Right kidney (tissue), 1 donor: Measurements from ENCODE around the gene TIMM50.
"Not testable (repeated sequence)": the region's sequence is repeated elsewhere in the genome, so short reads cannot be mapped to it uniquely, and the experiment has no call there.

ENCODE experiments used
- DNase-seq: peaks from one replicate; pipeline ENCODE4 v3.0.0-alpha.2; 2016

Gene TIMM50

DNA sequence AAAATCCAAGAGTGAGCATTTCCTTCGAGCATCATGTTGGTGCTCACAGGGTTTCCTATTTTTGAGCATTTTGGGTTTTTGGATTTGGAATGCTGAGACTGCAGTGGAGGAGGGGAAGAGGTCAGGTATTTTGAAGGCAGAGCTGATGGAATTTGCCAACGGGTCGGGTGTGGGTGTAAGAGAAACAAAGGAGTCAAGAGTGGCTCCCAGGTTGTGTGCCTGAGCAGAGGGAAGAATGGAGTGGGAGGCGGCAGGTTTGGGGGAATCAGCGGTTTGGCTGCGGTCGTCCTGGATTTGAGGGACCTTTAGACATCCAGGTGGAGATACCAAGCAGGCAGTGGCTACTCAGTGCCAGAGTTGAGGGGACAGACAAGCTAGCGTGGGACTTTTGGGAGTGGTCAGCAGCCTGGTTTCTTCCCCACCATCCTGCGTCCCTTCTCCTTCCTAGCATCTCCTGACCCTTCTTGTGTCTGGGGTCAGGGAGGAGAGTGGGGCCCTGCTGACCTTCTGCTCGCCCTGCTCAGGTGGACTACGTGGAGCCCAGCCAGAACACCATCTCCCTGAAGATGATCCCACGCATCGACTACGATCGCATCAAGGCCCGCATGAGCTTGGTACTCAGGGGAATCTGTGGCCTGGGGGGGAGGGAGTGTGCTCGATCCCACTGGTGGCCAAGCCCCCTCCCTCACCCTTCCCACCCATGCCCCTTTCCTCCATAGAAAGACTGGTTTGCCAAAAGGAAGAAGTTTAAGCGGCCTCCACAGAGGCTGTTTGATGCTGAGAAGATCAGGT, 14.5 kb upstream of the TIMM50 start:
- no peak for DNase-seq

GRCh38 chr19:39467941-39468340, 12.7 kb upstream of the TIMM50 start:
- no peak for DNase-seq

DNA sequence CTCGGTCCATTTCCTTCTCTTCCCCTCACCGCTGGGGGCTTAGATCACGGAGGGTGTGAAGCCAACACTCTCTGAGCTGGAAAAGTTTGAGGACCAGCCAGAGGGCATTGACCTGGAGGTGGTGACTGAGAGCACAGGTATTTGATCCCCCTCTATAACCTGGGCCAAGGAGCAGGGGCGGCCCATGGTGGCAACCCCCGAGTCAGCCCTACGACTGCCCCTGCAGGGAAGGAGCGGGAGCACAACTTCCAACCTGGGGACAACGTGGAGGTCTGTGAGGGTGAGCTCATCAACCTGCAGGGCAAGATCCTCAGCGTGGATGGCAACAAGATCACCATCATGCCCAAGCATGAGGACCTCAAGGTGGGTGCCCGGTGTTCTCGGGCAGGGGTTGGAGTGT, 11.6 kb upstream of the TIMM50 start:
- DNase-seq = no peak

GRCh38 chr19:39469567-39469966, 11.1 kb upstream of the TIMM50 start:
- DNase-seq = no peak

DNA sequence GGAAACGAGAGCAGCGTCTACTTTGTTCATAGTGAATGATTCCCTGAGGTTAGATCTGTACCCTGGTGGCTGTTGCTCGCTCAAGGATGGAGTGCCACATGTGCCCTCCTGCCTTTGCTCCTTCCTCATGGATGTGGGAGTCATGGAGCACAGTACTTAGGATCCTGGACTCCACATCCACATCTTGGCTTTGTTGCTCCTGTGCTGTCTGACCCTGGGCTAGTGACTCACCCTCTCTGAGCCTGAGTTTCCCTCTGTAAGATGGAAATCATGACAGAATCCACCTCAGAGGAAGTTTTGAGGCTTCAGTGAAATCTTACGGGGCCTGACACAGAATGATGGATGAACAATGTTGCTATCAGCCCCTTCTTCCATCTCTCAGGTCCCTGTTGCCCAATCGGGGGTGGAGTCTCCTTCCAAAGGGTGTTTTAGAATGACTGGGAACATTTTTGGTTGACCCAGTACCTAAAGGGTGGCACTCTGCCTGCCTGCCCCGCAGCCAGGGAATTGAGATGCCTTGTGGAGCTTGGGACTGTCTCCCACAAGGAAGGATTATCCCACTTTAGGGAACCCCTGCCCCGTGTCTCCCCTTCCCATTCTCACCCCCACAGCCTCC, 9.8 kb upstream of the TIMM50 start:
- DNase-seq = no peak

DNA sequence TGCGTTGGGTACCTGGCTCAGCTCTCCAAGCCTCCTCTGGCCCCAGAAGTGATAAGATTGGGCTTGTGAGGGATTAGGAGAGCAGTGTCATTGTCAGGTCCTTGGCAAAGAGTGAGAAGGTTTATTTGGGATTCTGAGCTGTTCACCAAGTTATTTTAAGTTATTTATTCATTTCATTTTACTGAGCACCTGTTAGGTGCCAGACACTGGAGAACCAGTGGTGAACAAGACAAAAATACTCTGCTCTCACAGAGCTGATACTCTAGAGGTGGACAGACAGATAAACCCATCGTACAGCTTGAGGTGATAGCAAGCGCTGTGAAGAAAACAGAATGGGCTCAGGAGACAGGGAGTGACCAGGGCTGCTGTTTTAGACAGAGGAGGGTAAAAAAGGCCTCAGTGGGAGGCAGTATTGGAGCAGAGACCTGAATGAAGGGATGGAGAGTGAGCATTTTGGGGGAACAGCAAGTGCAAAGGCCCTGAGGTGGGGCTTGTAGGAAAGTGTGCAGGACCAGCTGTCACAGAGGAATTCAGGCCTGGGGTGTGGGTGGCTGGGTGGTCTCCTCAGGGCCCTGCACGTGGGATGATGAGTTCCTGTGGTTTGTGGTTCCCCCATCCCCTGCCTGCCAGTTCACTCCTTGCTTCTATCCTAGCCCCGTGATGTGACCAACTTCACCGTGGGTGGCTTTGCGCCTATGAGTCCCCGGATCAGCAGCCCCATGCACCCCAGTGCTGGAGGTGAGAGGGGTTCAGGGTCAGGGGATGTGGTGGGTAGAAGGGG, 8.7 kb upstream of the TIMM50 start:
- no peak for DNase-seq

DNA sequence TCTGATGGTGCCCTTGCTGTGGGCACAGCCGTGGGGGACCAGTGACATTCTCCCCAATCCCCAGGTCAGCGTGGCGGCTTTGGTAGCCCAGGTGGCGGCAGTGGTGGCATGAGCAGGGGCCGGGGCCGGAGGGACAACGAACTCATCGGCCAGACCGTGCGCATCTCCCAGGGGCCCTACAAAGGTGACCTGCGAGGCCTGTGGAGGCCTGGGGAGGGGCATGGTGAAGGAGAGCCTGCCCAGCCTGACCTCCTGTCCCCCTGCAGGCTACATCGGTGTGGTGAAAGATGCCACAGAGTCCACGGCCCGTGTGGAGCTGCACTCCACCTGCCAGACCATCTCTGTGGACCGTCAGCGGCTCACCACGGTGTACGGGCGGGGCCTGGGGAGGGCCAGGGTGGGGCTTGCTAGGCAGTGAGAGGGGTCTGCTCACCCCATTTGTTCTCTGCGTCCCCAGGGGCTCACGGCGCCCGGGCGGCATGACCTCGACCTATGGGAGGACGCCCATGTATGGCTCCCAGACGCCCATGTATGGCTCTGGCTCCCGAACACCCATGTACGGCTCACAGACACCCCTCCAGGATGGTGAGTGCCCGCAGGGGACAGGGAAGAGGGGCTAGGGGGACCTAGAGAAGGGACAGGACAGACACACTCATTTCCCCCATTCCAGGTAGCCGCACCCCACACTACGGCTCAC, 7.7 kb upstream of the TIMM50 start:
- DNase-seq = no peak

GRCh38 chr19:39473443-39473960, 7.1 kb upstream of the TIMM50 start:
- DNase-seq = no peak

GRCh38 chr19:39474139-39474620, 6.5 kb upstream of the TIMM50 start:
- peak; percentile 45 for DNase-seq

- DNase-seq = no peak
Observed at GRCh38 chr19:39475748-39476147, 4.9 kb upstream of the TIMM50 start.

DNA sequence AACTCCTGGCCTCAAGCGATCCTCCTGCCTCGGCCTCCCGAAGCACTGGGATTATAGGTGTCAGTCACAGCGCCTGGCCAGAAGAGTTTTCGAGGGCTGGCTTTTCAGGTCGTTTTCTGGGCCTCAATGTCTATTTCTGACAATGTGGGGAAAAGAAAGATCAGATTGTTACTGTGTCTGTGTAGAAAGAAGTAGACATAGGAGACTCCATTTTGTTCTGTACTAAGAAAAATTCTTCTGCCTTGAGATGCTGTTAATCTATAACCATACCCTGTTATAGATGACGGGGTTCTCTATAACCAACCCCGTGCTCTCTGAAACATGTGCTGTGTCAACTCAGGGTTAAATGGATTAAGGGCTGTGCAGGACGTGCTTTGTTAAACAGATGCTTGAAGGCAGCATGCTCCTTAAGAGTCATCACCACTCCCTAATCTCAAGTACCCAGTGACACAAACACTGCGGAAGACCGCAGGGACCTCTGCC, 1.3 kb upstream of the TIMM50 start:
- DNase-seq = not testable (repeated sequence)

GRCh38 chr19:39479916-39480315, 722 bp upstream of the TIMM50 start:
- no peak for DNase-seq

DNA sequence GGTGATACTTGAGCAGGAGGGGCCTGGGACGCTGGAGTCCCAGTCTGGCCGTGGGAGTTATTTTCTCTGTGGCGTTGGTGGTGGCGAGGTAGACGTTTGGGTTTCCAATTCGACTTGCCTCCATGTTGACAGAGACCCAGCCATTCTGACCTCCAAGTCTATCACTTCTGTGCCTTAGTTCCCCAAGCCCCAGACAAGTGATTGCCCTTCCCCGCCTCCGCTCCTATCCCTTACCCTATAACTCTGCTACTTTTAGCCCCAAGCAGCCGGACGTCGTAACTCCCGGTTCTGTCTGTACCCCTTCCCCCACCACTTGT, 549 bp downstream of the TIMM50 start:
- no peak for DNase-seq

DNA sequence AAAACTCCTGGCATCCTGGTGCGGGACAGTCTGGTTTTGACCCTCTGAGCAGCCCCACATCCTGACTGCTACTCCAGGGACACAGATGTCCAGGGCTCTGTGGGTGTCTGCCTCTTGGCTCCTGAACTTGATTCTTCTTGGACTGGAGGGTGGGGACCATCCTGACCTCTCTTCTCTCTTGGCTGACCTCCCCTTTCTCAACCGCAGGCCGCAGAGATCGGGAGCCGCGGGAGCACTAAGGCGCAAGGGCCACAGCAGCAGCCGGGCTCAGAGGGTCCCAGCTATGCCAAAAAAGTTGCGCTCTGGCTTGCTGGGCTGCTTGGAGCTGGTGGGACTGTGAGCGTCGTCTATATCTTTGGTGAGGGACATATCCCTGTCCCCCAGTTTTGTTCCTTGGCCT, 1.0 kb downstream of the TIMM50 start:
- DNase-seq = no peak

- no peak for DNase-seq
Observed at GRCh38 chr19:39483141-39483540, 2.5 kb downstream of the TIMM50 start.

GRCh38 chr19:39489756-39490155, 9.1 kb downstream of the TIMM50 start:
- DNase-seq = no peak

GRCh38 chr19:39492225-39492624, 11.6 kb downstream of the TIMM50 start:
- DNase-seq = no peak

- no peak for DNase-seq
Observed at GRCh38 chr19:39492788-39493187, 12.2 kb downstream of the TIMM50 start.

- DNase-seq = no peak
Observed at GRCh38 chr19:39494661-39495060, 14.0 kb downstream of the TIMM50 start.

DNA sequence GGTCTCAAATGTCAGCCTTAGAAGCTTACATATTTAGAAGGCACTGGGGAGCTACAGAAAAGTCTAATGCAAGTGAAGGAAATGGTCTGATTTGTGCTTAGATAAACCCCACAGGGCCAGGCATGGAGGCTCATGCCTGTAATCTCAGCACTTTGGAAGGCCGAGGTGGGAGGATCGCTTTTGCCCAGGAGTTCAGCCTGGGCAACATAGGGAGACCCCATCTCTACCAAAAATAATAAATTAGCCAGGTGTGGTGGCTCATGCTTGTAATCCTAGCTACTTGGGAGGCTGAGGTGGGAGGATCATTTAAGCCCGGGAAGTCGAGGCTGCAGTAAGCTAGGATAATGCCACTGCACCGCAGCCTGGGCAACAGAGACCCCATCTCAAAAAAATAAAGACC, 15.4 kb downstream of the TIMM50 start:
- DNase-seq = no peak

- DNase-seq = no peak
Observed at GRCh38 chr19:39497701-39497995, 17.0 kb downstream of the TIMM50 start.

- DNase-seq = peak; percentile 73
Observed at GRCh38 chr19:39497996-39498797, 17.6 kb downstream of the TIMM50 start.
